Measurements from ENCODE around the gene ATP2A1.

ATP2A1 gene

GRCh38 chr16:28903344-28904042 lies 25.2 kb downstream of the ATP2A1 start:
- DNase-seq (ENCODE audit: extremely low read depth, low read depth): no peak
- no peak for TF ChIP-seq CTCF (IDR thresholded peaks at IDR 0.05; ENCODE audit: low read depth, low read length)

GRCh38 chr16:28904363-28904762 lies 26.1 kb downstream of the ATP2A1 start:
- DNase-seq (ENCODE audit: extremely low read depth, low read depth): no peak
- no peak for TF ChIP-seq CTCF (IDR thresholded peaks at IDR 0.05; ENCODE audit: low read depth, low read length)

DNA sequence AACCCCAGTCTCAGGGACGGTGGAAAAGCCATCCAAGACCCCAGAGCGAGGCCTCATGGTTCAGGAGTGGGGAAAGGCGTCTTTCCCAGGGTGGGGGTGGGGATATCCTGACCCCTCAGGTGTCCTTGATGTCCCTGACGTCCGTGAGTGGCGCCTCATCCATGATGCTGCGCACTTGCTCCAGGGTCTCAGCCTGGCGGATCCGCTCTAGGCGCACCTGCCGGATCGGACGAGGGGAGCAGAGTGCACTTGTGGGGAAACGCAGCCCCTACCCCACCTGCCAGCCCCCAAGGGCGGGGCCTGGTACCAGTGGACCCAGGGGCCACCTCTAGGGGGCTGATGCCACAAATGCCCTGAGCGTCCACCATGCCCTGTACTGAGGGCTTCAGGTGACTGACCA lies 26.5 kb downstream of the ATP2A1 start:
- DNase-seq (ENCODE audit: extremely low read depth, low read depth): no peak

DNA sequence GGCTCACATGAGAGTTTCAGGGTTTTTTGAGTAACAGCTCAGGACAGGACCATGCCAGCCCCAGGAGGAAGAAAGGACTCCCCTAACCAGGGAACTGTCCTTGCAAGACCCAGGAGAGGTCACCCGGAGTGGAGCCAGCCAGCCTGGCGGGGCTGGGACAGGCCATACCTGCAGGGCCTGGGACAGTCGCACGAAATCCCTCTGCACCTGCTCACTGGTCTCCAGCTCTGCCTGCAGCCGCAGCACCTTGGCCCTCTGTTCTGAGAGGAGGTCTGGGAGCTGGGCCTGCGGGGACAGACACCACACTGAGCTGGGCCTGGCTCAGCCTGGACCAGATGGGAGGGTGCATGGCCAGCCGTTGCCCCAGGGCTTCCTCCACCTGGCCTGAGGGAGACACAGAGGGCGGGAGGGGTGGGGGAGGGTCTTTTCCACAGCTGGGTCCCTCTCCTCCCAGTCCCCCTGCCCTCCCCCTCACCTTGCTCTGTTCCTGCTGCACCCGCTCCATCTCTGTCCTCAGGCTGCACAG lies 27.0 kb downstream of the ATP2A1 start:
- TF ChIP-seq CTCF (IDR thresholded peaks at IDR 0.05; ENCODE audit: low read depth, low read length): no peak
- DNase-seq (ENCODE audit: extremely low read depth, low read depth): no peak

More for the DNA sequence above, 26.5 kb downstream of the ATP2A1 start:
- no peak for TF ChIP-seq CTCF (IDR thresholded peaks at IDR 0.05; ENCODE audit: low read depth, low read length)

DNA sequence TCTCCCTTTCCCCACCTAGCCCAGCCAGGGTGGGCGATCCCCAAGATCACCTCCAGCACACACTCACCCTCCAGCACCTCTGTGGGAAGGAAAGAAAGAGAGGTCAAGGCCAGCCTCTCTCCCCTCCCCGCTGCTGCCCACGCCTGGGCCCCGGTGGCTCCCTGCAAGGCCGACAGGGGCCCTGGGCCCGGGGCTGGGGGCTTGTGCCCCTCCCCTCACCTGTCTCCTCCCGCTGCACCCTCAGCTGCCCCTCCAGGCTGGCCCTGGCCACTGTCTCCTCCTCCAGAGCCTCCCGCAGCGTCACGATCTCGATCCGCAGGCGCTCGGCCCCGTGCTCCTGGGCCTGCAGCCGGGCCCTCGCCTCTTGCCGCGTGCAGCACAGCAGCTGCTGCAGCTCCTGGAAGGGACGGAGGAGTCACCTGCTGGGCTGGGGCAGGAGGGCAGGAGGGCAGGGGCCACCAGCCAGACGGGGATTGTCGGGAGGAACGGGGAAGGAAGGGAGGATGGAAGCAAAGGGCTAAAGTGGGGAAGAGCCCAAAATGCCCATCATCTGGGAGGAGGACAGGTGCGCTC lies 27.6 kb downstream of the ATP2A1 start:
- no peak for DNase-seq (ENCODE audit: extremely low read depth, low read depth)
- no peak for TF ChIP-seq CTCF (IDR thresholded peaks at IDR 0.05; ENCODE audit: low read depth, low read length)

- TF ChIP-seq CTCF (IDR thresholded peaks at IDR 0.05; ENCODE audit: low read depth, low read length): no peak
- DNase-seq (ENCODE audit: extremely low read depth, low read depth): no peak
These were observed 32.1 kb downstream of the ATP2A1 start for GRCh38 chr16:28910086-28911031.

Data from AG09319 (cell line).